ENCODE data around the gene CENPX.

GRCh38 chr17:82036634-82037091, 14.0 kb upstream of the CENPX start:
- TF ChIP-seq POLR2AphosphoS5 (IDR thresholded peaks at IDR 0.05; ENCODE audit: low read depth, low read length) (no peak), POLR2A (IDR thresholded peaks at IDR 0.05; ENCODE audit: low read depth, low read length) (no peak), TAF1 (IDR thresholded peaks at IDR 0.05; ENCODE audit: borderline replicate concordance, low read depth, low read length) (no peak)
